Measurements from ENCODE around the gene NHLRC2.

Gene NHLRC2

GRCh38 chr10:113865901-113866300 is 11.4 kb downstream of the NHLRC2 start:
- no peak for DNase-seq

GRCh38 chr10:113866551-113867394 is 12.3 kb downstream of the NHLRC2 start:
- DNase-seq = peak; percentile 5

GRCh38 chr10:113867904-113868303 is 13.4 kb downstream of the NHLRC2 start:
- no peak for DNase-seq

GRCh38 chr10:113869789-113870188 is 15.3 kb downstream of the NHLRC2 start:
- no peak for DNase-seq

DNA sequence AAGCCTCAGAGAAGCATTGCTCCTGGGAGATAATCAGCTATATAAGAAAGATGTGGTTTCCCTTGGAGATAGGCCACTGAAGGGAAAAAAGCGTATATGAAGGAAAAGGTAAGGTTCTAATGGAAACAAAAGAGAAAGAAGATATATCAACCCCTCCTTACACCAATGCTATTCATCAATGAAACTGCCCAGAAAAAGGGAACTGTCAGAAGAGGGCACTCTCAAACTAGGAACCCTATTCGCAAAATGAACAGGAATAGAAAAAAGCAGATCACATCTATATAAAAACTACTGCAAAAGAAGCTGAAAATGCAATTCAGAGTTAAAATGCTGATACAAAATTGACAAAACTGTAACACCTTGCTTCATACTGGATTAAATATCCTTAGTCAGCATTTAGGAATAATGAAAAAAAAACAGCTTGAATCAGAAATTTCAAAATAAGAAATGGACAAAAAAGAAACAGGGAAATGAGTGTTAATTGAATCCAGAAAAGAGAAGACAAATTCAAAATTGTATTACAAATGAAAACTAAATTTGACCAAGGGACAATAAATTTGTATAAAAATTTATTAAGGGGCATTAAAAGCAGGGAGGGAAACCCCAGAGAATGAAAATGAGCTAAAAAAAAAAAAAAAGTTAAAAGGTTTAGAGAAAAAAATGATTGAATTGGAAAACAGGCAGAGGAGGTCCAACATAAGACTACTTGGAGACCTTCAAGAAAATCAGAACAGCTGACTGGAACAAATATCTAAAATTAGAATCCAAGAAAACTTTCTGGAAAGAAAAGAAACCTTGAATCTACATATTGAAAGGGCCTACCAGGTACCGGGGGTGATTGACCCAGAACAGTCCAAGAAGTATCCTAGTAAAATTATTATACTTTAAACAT is 17.9 kb downstream of the NHLRC2 start:
- no peak for DNase-seq

GRCh38 chr10:113875212-113875611 is 20.8 kb downstream of the NHLRC2 start:
- no peak for DNase-seq

GRCh38 chr10:113876461-113876860 is 22.0 kb downstream of the NHLRC2 start:
- DNase-seq = no peak

DNA sequence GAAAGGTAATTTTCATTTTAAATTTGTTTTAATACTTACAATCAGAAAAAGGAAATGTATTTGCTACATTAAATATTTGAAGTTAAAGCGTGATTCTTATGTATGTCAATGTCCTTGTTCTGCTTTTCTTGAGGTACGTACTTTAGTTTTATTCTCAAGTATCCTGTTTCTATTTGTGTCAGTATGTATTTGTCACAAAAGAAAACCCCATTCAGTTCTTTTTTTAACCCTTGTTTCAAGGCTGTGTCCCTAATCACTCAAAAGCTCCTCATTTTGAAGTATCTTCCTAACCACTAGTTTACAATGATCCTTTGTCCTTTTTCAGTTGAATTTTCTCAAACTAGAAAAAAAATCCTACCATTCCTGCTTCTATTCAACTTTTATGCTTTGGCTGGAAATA is 25.2 kb downstream of the NHLRC2 start:
- no peak for DNase-seq

- no peak for DNase-seq
Measured at GRCh38 chr10:113880236-113880635, 25.8 kb downstream of the NHLRC2 start.

DNA sequence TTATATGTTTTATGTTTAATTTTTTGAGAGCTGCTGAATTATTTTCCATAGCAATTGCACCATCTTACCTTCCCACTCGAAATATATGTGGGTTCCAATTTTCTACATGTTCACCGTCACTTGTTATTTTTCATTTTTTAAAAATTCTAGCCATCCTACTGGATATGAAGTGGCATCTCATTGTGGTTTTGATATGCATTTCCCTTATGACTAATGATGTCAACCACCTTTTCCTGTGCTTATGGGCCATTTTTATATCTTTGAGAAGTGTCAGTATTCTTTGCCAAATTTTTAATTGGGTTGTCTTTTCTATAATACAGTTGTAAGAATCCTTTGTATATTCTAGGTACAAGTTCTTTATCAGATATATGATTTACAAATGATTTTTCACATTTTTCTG is 27.8 kb downstream of the NHLRC2 start:
- DNase-seq = no peak

DNA sequence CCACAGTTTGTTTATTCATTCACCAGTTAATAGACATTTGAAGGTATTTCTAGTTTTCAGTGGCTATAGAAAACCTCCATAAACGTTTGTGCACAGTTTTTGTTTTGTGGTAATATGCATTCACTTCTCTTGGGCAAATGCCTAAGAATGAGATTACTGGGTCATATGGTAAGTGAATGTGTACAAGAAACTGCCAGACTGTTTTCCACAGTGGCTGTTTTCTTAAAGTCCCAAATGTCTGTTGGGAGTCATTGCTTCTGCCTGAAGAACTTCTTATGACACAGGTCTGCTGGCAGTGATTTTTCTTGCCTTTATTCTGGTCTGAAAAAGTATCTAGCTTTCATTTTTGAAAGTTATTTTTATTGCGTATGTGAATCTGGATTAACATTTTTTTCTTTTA is 35.5 kb downstream of the NHLRC2 start:
- no peak for DNase-seq

DNA sequence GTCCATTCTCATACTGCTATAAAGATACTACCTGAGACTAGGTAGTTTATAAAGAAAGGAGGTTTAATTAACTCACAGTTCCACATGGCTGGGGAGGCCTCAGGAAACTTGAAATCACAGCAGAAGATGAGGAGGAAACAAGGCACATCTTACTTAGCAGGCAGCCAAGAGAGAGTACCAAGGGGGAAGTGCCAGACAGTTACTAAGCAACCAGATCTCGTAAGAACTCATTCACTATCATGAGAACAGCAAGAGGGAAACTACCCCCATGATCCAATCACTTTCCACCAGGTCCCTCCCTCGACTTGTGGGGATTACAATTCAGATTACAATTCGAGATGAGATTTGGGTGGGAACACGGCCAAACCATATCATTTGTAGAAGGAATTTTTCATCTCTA is 36.3 kb downstream of the NHLRC2 start:
- DNase-seq = no peak

- no peak for DNase-seq
Measured at GRCh38 chr10:113891476-113891875, 37.0 kb downstream of the NHLRC2 start.

DNA sequence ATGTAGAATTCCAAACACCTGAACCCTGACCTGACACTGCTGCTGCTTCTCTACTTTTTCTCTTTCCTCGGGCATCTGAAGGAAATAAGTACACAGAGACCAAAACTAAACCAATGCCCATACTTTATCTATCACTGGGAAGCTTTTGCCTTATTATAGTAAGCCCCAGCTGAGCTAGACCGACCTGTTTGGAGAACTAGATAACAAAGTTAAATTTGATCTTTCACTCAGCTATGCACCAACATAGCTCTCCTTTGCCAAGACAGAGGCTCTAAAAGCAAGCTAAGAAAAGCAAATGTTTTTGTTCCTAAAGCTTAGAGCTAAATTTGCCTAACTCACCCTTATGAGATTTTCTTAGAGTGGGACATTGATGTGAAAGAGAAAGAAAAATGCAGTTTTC is 39.1 kb downstream of the NHLRC2 start:
- DNase-seq = no peak

DNA sequence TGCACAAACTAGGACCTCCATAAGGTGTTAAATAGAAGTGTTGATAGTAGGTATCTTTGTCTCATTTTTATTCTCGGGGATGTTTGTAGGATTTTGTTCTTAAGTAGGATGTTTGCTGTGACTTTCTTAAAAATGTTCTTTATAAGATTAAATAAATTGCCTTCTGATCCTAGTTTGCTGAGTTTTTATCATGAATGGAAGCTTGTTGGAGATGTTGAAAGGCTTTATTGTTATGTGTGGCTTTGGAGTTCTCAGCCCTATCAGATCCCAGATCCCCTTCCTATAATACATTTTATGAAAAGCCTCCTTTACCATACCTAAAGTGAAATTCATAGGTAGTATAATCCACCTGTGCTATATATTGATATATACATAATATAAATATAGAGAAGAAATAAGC is 40.1 kb downstream of the NHLRC2 start:
- no peak for DNase-seq

- no peak for DNase-seq
Measured at GRCh38 chr10:113895018-113895417, 40.6 kb downstream of the NHLRC2 start.

- no peak for DNase-seq
Measured at GRCh38 chr10:113897693-113898618, 43.5 kb downstream of the NHLRC2 start.

DNA sequence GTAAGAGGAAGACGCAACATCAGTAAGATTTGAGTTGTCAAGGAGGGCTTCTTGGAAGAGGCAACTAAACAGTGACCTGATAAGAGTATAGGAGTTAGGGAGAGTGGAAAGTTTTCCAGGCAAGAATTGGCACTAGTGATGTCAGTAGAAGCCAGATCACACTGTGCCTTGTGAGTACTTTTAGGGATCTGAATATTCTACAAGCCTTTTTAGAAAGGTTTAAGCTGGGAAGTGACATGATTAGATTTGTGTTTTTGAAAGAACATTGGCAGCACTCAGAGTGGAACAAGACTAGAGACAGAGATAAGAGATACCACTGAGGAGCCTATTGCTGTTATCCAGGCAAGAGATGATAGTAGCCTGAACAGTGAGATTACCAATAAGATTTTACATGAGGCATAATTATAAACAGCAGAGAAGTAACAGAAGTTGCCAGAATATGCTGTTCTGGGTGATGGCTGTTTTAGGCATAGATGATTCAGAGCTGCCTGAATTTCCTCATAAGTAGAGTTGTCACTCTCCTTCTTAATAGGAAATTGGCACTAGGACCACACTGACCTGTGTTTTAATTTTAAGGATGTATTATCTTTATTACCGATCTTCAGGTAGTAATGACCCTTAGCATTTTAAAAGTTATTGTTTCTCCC is 45.6 kb downstream of the NHLRC2 start:
- DNase-seq = no peak

GRCh38 chr10:113905756-113906155 is 51.3 kb downstream of the NHLRC2 start:
- DNase-seq = no peak

- no peak for DNase-seq
Measured at GRCh38 chr10:113907166-113907565, 52.7 kb downstream of the NHLRC2 start.

GRCh38 chr10:113908236-113908635 is 53.8 kb downstream of the NHLRC2 start:
- DNase-seq = no peak

DNA sequence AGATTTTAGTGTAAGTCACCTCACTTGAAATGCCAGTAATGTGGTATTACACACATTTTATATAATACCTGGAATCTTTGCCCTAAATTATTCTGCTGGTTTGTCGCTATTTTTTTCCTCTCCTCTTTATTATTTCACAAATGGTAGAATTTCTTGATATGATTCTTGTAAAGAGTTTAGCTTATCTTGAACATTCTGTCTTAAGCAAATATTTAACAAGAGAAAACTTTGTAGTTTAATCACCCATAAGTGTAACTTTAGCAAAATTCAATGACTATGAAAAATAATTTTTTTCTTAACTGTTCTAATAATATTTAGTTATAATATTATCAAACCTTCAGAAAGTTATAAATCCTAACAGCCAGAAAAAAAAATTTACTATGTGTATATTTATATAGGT is 56.7 kb downstream of the NHLRC2 start:
- DNase-seq = no peak

All from RPMI8226 (cell line).